Neural progenitor cell (in vitro differentiated cells): Measurements from ENCODE around the gene NDUFC2. TPM values are rescaled to one million over a fixed set of nuclear protein-coding genes. Genes with fewer than 3 reads are reported as not detected.
"Not testable (repeated sequence)": the region's sequence is repeated elsewhere in the genome, so short reads cannot be mapped to it uniquely, and the experiment has no call there.

Experiments
- DNase-seq: peaks from one replicate; pipeline ENCODE4 v3.0.0-alpha.2; 2016; ENCODE audit warnings: low spot score
- H2AFZ ChIP-seq: fragments of 200-600 bp; sonication (generic); replicated peaks from 2 replicates; pipeline ENCODE4 v1.6.1; 2016; ENCODE audit warnings: antibody characterized with exemption
- H3F3A ChIP-seq: fragments of 200-600 bp; sonication (generic); 2 replicates; pipeline ENCODE4 v1.6.1; 2016; ENCODE audit warnings: antibody characterized with exemption, low read depth
- H3K27ac ChIP-seq: fragments of 200-600 bp; sonication (generic); 2 replicates; pipeline ENCODE4 v1.5.1; 2016; ENCODE audit warnings: mild to moderate bottlenecking
- H3K27me3 ChIP-seq: fragments of 200-600 bp; sonication (generic); 2 replicates; pipeline ENCODE4 v1.6.1; 2016; ENCODE audit warnings: mild to moderate bottlenecking, moderate library complexity
- H3K36me3 ChIP-seq: fragments of 200-600 bp; sonication (generic); 2 replicates; pipeline ENCODE4 v1.5.1; 2016
- H3K4me1 ChIP-seq: fragments of 200-600 bp; sonication (generic); 2 replicates; pipeline ENCODE4 v1.6.1; 2016; ENCODE audit warnings: mixed run types
- H3K4me2 ChIP-seq: fragments of 200-600 bp; sonication (generic); 2 replicates; pipeline ENCODE4 v1.6.1; 2016
- H3K4me3 ChIP-seq: fragments of 200-600 bp; sonication (generic); 2 replicates; pipeline ENCODE4 v1.5.1; 2016
- H3K79me2 ChIP-seq: fragments of 200-600 bp; sonication (generic); 2 replicates; pipeline ENCODE4 v1.6.1; 2016; ENCODE audit warnings: low read depth
- H3K9ac ChIP-seq: fragments of 200-600 bp; sonication (generic); 2 replicates; pipeline ENCODE4 v1.6.1; 2016
- H3K9me3 ChIP-seq: fragments of 200-600 bp; sonication (generic); 2 replicates; pipeline ENCODE4 v1.5.1; 2016; ENCODE audit warnings: low read depth
- H4K20me1 ChIP-seq: fragments of 200-600 bp; sonication (generic); 2 replicates; pipeline ENCODE4 v1.6.1; 2016; ENCODE audit warnings: low read depth
- H3K27ac Mint-ChIP-seq: 3 replicates; pipeline ENCODE4 v1.8.0; 2021; ENCODE audit warnings: mixed read lengths
- H3K27me3 Mint-ChIP-seq: 2 replicates; pipeline ENCODE4 v1.8.0; 2022; ENCODE audit warnings: low read depth, mild to moderate bottlenecking, inconsistent platforms, moderate library complexity, mixed read lengths; ENCODE audit not compliant: insufficient read depth
- H3K36me3 Mint-ChIP-seq: 3 replicates; pipeline ENCODE4 v1.8.0; 2021; ENCODE audit warnings: mixed read lengths
- H3K4me1 Mint-ChIP-seq: 3 replicates; pipeline ENCODE4 v1.8.0; 2021; ENCODE audit warnings: mixed read lengths
- H3K4me3 Mint-ChIP-seq: 3 replicates; pipeline ENCODE4 v1.8.0; 2021; ENCODE audit warnings: mild to moderate bottlenecking, moderate library complexity, mixed read lengths
- H3K9me3 Mint-ChIP-seq: 3 replicates; pipeline ENCODE4 v1.8.0; 2020; ENCODE audit warnings: mixed read lengths
- CTCF ChIP-seq: fragments of 200-600 bp; sonication (generic); IDR thresholded peaks from 2 replicates; pipeline ENCODE4 v1.5.1; 2017; ENCODE audit warnings: antibody characterized with exemption, mild to moderate bottlenecking
- EZH2 ChIP-seq: fragments of 200-600 bp; sonication (generic); IDR thresholded peaks from 2 replicates; pipeline ENCODE4 v1.6.1; 2017; ENCODE audit warnings: antibody characterized with exemption, mild to moderate bottlenecking, moderate library complexity
- EZH2phosphoT487 ChIP-seq: fragments of 200-600 bp; sonication (generic); IDR thresholded peaks from 2 replicates; pipeline ENCODE4 v1.6.1; 2017; ENCODE audit warnings: antibody characterized with exemption
- total RNA-seq: library from RNA; depleted of rRNA; stranded (reverse); fragments of >200 nt; gene quantifications from 2 replicates; pipeline ENCODE4 v1.2.3, GENCODE V29; 2015; ENCODE audit warnings: low replicate concordance

NDUFC2 gene
- total RNA-seq, 1 donor from 2014 or later: 36.7 TPM

- Histone ChIP-seq H3F3A (no peaks in the 10 kb centered on the region), H3K4me2 (no peak overlapping the region), H3K4me1 (peaks cover 3% of the 10 kb centered on the region), H3K27me3 (no peaks in the 10 kb centered on the region), H3K9me3 (no peaks in the 10 kb centered on the region), H3K79me2 (no peaks in the 10 kb centered on the region), H3K27ac (no peak overlapping the region), H3K4me3 (no peak overlapping the region), H4K20me1 (no peaks in the 10 kb centered on the region), H3K9ac (no peak overlapping the region), H2AFZ (no peak overlapping the region), H3K36me3 (no peaks in the 10 kb centered on the region)
- H3K27me3 Mint-ChIP-seq: no peaks in the 10 kb centered on the region
- peaks cover 4% of the 10 kb centered on the region for H3K4me1 Mint-ChIP-seq
- no peak for TF ChIP-seq EZH2phosphoT487
- no peak for TF ChIP-seq CTCF
- TF ChIP-seq EZH2: no peak
- no peaks in the 10 kb centered on the region for H3K9me3 Mint-ChIP-seq
- DNase-seq: no peak
- no peak overlapping the region for H3K27ac Mint-ChIP-seq
- H3K4me3 Mint-ChIP-seq: no peak overlapping the region
- peaks cover 2% of the 10 kb centered on the region for H3K36me3 Mint-ChIP-seq
Observed at GRCh38 chr11:78085972-78086371, 6.3 kb upstream of the NDUFC2 start.

- H3K79me2 ChIP-seq, H3K36me3 Mint-ChIP-seq, H3K4me1 ChIP-seq, DNase-seq, H3K36me3 ChIP-seq, H3F3A ChIP-seq, H3K4me3 Mint-ChIP-seq, H3K9me3 Mint-ChIP-seq, H3K27ac ChIP-seq, H3K27me3 ChIP-seq, H3K4me1 Mint-ChIP-seq, H3K27me3 Mint-ChIP-seq, H2AFZ ChIP-seq, H3K4me3 ChIP-seq, H3K27ac Mint-ChIP-seq, H3K9ac ChIP-seq, H4K20me1 ChIP-seq, H3K4me2 ChIP-seq, H3K9me3 ChIP-seq: not testable (repeated sequence)
Observed at GRCh38 chr11:78084506-78084905, 4.8 kb upstream of the NDUFC2 start.

GRCh38 chr11:78083021-78083420, 3.4 kb upstream of the NDUFC2 start:
- no peak overlapping the region for H2AFZ ChIP-seq
- H3K4me3 ChIP-seq: no peak overlapping the region
- DNase-seq: no peak
- H3K36me3 ChIP-seq: no peaks in the 10 kb centered on the region
- no peaks in the 10 kb centered on the region for H3K27me3 Mint-ChIP-seq
- no peaks in the 10 kb centered on the region for H3K9me3 Mint-ChIP-seq
- H3K36me3 Mint-ChIP-seq: no peaks in the 10 kb centered on the region
- no peak overlapping the region for H3K4me3 Mint-ChIP-seq
- no peak for TF ChIP-seq EZH2
- TF ChIP-seq EZH2phosphoT487: no peak
- no peak for TF ChIP-seq CTCF
- peaks cover 3% of the 10 kb centered on the region for H3K4me1 ChIP-seq
- H3K9ac ChIP-seq: no peak overlapping the region
- peaks cover 9% of the 10 kb centered on the region for H3K4me1 Mint-ChIP-seq
- peaks cover 5% of the 10 kb centered on the region for H4K20me1 ChIP-seq
- no peak overlapping the region for H3K27ac ChIP-seq
- H3K4me2 ChIP-seq: no peak overlapping the region
- H3K79me2 ChIP-seq: peaks cover 16% of the 10 kb centered on the region
- H3K27me3 ChIP-seq: no peaks in the 10 kb centered on the region
- H3K27ac Mint-ChIP-seq: no peak overlapping the region
- H3K9me3 ChIP-seq: no peaks in the 10 kb centered on the region
- H3F3A ChIP-seq: no peaks in the 10 kb centered on the region

DNA sequence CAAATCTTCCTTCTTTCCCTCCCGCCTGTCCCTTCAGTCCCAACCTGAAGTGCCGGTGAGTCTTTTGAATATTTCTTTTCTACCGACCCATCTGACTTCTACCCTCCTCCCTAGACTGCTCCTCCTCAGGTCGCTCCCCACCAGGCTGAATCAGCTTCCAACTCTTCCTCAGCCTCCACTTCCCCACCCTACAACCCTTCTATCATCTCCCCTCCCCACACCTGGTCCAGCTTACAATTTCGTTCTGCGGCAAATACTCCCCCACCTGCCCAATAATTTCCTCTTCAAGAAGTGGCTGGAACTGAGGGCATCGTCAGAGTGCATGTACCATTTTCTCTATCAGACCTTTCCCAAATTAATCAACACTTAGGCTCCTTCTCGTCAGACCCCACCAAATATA, 2.5 kb upstream of the NDUFC2 start:
- H3K4me1 ChIP-seq: peaks cover 3% of the 10 kb centered on the region
- no peaks in the 10 kb centered on the region for H3K36me3 ChIP-seq
- no peak overlapping the region for H3K4me3 ChIP-seq
- Mint-ChIP-seq H3K4me1 (peaks cover 14% of the 10 kb centered on the region), H3K9me3 (no peaks in the 10 kb centered on the region), H3K36me3 (no peaks in the 10 kb centered on the region), H3K27me3 (no peaks in the 10 kb centered on the region), H3K4me3 (no peak overlapping the region), H3K27ac (no peak overlapping the region)
- TF ChIP-seq EZH2phosphoT487 (no peak), CTCF (no peak), EZH2 (no peak)
- no peak overlapping the region for H3K9ac ChIP-seq
- no peak overlapping the region for H2AFZ ChIP-seq
- no peaks in the 10 kb centered on the region for H3F3A ChIP-seq
- H3K9me3 ChIP-seq: no peaks in the 10 kb centered on the region
- peaks cover 14% of the 10 kb centered on the region for H4K20me1 ChIP-seq
- H3K27ac ChIP-seq: no peak overlapping the region
- H3K4me2 ChIP-seq: no peak overlapping the region
- DNase-seq: no peak
- no peaks in the 10 kb centered on the region for H3K27me3 ChIP-seq
- H3K79me2 ChIP-seq: peaks cover 25% of the 10 kb centered on the region
